OCI-LY3 (cell line): ENCODE measurements around the gene CARS1.

ENCODE experiments used
- EZH2phosphoT487 ChIP-seq: fragments of 200-600 bp; shearing (Covaris generic); IDR thresholded peaks from 2 replicates; pipeline ENCODE4 v1.6.1; 2018; ENCODE audit warnings: antibody characterized with exemption, mixed run types, low read depth
- TF ChIP-seq, protein P1 (sequence below): fragments of 200-600, 300-600 bp; sonication (generic); IDR thresholded peaks from 2 replicates; pipeline ENCODE4 v1.5.1; 2014; ENCODE audit warnings: antibody characterized with exemption, low read length, low read depth

DNA sequence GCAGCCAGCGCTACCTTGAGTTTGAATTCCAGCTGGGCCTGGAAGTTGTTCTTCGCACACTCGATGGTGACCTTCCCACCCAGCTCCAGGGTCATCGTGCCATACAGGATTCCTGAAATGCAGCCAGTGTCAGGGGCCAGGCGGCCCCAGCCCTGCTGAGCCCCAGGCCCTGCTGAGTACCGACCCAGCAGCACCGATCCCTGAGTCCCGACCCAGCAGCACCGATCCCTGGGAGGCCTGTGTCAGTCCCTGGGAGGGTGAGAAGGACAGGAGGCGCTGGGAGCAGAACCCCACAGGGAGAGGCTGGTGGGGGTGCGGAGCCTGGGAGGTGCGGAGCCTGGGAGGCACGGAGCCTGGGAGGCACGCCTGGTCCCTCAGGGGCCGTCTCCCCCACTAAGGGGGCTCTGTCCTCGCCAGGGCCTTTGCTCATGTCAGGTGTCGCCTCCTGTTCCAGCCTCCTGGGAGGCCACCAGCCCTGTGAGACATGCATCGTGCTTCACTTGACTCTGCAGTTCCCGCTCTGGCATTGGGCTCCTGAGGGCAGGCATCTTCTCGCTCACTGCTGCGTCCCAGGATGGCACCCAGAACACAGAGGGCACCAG, 37.1 kb upstream of the CARS1 start:
- TF ChIP-seq, protein P1, sequence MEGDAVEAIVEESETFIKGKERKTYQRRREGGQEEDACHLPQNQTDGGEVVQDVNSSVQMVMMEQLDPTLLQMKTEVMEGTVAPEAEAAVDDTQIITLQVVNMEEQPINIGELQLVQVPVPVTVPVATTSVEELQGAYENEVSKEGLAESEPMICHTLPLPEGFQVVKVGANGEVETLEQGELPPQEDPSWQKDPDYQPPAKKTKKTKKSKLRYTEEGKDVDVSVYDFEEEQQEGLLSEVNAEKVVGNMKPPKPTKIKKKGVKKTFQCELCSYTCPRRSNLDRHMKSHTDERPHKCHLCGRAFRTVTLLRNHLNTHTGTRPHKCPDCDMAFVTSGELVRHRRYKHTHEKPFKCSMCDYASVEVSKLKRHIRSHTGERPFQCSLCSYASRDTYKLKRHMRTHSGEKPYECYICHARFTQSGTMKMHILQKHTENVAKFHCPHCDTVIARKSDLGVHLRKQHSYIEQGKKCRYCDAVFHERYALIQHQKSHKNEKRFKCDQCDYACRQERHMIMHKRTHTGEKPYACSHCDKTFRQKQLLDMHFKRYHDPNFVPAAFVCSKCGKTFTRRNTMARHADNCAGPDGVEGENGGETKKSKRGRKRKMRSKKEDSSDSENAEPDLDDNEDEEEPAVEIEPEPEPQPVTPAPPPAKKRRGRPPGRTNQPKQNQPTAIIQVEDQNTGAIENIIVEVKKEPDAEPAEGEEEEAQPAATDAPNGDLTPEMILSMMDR = no peak
- no peak for TF ChIP-seq EZH2phosphoT487
